ENCODE measurements around the gene KCNN2.

The KCNN2 gene

DNA sequence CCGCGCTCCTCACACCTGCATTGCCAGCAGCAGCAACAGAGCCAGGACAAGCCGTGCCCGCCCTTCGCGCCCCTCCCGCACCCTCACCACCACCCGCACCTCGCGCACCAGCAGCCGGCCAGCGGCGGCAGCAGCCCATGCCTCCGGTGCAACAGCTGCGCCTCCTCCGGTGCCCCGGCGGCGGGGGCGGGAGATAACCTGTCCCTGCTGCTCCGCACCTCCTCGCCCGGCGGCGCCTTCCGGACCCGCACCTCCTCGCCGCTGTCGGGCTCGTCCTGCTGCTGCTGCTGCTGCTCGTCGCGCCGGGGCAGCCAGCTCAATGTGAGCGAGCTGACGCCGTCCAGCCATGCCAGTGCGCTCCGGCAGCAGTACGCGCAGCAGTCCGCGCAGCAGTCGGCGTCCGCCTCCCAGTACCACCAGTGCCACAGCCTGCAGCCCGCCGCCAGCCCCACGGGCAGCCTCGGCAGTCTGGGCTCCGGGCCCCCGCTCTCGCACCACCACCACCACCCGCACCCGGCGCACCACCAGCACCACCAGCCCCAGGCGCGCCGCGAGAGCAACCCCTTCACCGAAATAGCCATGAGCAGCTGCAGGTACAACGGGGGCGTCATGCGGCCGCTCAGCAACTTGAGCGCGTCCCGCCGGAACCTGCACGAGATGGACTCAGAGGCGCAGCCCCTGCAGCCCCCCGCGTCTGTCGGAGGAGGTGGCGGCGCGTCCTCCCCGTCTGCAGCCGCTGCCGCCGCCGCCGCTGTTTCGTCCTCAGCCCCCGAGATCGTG, 517 bp downstream of the KCNN2 start:
- Histone ChIP-seq H3K27ac (ENCODE audit: extremely low read depth, low read depth, low read length) (no peak overlapping the region), H3K4me3 (ENCODE audit: low read depth, low read length) (peak overlapping the region; percentile 46), H3K4me1 (ENCODE audit: control insufficient read depth, insufficient read depth, low read length) (no peaks in the 10 kb centered on the region), H3K36me3 (ENCODE audit: control insufficient read depth in 2 of 2, insufficient read depth in 1 of 2, low read length in 2 of 2) (no peaks in the 10 kb centered on the region), H3K9me3 (ENCODE audit: control insufficient read depth, insufficient read depth, low read depth, low read length) (no peaks in the 10 kb centered on the region)
- ChIA-PET CTCF (interaction anchor here (0.7 kb wide), 1 partner anchor 95 kb away, joined by 4 read pairs; no protein-coding TSS in a partner anchor), POLR2A (no interaction called here)
- TF ChIP-seq ZNF596 (tag by site-specific recombination; IDR thresholded peaks at IDR 0.05): no peak
- TF ChIP-seq ZNF768 (tag by site-specific recombination; IDR thresholded peaks at IDR 0.05): no peak
- TF ChIP-seq, protein P1, sequence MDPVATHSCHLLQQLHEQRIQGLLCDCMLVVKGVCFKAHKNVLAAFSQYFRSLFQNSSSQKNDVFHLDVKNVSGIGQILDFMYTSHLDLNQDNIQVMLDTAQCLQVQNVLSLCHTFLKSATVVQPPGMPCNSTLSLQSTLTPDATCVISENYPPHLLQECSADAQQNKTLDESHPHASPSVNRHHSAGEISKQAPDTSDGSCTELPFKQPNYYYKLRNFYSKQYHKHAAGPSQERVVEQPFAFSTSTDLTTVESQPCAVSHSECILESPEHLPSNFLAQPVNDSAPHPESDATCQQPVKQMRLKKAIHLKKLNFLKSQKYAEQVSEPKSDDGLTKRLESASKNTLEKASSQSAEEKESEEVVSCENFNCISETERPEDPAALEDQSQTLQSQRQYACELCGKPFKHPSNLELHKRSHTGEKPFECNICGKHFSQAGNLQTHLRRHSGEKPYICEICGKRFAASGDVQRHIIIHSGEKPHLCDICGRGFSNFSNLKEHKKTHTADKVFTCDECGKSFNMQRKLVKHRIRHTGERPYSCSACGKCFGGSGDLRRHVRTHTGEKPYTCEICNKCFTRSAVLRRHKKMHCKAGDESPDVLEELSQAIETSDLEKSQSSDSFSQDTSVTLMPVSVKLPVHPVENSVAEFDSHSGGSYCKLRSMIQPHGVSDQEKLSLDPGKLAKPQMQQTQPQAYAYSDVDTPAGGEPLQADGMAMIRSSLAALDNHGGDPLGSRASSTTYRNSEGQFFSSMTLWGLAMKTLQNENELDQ (tag by site-specific recombination; IDR thresholded peaks at IDR 0.05; ENCODE audit: low read depth): no peak
- no peak for TF ChIP-seq HOXA7 (CRISPR knock-in tag; IDR thresholded peaks at IDR 0.05; ENCODE audit: borderline replicate concordance)
- TF ChIP-seq ZNF426 (tag by site-specific recombination; IDR thresholded peaks at IDR 0.05): no peak
- TF ChIP-seq ZNF585B (tag by site-specific recombination; IDR thresholded peaks at IDR 0.05): no peak
- no peak for TF ChIP-seq ZBTB48 (tag by site-specific recombination; IDR thresholded peaks at IDR 0.05)
- TF ChIP-seq, protein P2, sequence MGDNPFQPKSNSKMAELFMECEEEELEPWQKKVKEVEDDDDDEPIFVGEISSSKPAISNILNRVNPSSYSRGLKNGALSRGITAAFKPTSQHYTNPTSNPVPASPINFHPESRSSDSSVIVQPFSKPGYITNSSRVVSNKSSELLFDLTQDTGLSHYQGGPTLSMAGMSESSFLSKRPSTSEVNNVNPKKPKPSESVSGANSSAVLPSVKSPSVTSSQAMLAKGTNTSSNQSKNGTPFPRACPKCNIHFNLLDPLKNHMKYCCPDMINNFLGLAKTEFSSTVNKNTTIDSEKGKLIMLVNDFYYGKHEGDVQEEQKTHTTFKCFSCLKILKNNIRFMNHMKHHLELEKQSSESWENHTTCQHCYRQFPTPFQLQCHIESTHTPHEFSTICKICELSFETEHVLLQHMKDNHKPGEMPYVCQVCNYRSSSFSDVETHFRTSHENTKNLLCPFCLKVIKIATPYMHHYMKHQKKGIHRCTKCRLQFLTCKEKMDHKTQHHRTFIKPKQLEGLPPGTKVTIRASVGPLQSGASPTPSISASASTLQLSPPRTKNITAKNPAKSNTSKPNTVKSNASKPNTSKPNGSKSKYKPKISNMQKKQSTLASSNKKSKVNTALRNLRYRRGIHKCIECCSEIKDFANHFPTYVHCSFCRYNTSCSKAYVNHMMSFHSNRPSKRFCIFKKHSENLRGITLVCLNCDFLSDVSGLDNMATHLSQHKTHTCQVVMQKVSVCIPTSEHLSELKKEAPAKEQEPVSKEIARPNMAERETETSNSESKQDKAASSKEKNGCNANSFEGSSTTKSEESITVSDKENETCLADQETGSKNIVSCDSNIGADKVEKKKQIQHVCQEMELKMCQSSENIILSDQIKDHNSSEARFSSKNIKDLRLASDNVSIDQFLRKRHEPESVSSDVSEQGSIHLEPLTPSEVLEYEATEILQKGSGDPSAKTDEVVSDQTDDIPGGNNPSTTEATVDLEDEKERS (tag by site-specific recombination; IDR thresholded peaks at IDR 0.05): no peak
- peak; percentile 81 for TF ChIP-seq SCRT2 (tag by site-specific recombination; IDR thresholded peaks at IDR 0.05)
- TF ChIP-seq ZNF621 (tag by site-specific recombination; IDR thresholded peaks at IDR 0.05): no peak
- TF ChIP-seq ZNF248 (tag by site-specific recombination; IDR thresholded peaks at IDR 0.05): no peak
- no peak for TF ChIP-seq ZNF132 (tag by site-specific recombination; IDR thresholded peaks at IDR 0.05; ENCODE audit: borderline replicate concordance)
- TF ChIP-seq, protein P3, sequence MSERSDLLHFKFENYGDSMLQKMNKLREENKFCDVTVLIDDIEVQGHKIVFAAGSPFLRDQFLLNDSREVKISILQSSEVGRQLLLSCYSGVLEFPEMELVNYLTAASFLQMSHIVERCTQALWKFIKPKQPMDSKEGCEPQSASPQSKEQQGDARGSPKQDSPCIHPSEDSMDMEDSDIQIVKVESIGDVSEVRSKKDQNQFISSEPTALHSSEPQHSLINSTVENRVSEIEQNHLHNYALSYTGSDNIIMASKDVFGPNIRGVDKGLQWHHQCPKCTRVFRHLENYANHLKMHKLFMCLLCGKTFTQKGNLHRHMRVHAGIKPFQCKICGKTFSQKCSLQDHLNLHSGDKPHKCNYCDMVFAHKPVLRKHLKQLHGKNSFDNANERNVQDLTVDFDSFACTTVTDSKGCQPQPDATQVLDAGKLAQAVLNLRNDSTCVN (tag by site-specific recombination; optimal IDR thresholded peaks at IDR 0.05): peak; percentile 55
- no peak for TF ChIP-seq ZNF416 (tag by site-specific recombination; IDR thresholded peaks at IDR 0.05)
- no peak for TF ChIP-seq TCF7L2 (IDR thresholded peaks at IDR 0.05; ENCODE audit: borderline replicate concordance, low read depth, low read length)
- 0 out of 2 replicates have a peak, but pooled peaks have one; percentile 3 for TF ChIP-seq SP7 (tag by site-specific recombination; IDR thresholded peaks at IDR 0.05)
- TF ChIP-seq YY1 (tag by site-specific recombination; IDR thresholded peaks at IDR 0.05): no peak
- no peak for TF ChIP-seq ZFP3 (tag by site-specific recombination; IDR thresholded peaks at IDR 0.05; ENCODE audit: low read depth)
- no peak for TF ChIP-seq ZNF626 (tag by site-specific recombination; IDR thresholded peaks at IDR 0.05)
- no peak for TF ChIP-seq HOXD13 (CRISPR knock-in tag; IDR thresholded peaks at IDR 0.05; ENCODE audit: borderline replicate concordance)
- TF ChIP-seq ZNF157 (tag by site-specific recombination; IDR thresholded peaks at IDR 0.05): no peak
- TF ChIP-seq, protein P4, sequence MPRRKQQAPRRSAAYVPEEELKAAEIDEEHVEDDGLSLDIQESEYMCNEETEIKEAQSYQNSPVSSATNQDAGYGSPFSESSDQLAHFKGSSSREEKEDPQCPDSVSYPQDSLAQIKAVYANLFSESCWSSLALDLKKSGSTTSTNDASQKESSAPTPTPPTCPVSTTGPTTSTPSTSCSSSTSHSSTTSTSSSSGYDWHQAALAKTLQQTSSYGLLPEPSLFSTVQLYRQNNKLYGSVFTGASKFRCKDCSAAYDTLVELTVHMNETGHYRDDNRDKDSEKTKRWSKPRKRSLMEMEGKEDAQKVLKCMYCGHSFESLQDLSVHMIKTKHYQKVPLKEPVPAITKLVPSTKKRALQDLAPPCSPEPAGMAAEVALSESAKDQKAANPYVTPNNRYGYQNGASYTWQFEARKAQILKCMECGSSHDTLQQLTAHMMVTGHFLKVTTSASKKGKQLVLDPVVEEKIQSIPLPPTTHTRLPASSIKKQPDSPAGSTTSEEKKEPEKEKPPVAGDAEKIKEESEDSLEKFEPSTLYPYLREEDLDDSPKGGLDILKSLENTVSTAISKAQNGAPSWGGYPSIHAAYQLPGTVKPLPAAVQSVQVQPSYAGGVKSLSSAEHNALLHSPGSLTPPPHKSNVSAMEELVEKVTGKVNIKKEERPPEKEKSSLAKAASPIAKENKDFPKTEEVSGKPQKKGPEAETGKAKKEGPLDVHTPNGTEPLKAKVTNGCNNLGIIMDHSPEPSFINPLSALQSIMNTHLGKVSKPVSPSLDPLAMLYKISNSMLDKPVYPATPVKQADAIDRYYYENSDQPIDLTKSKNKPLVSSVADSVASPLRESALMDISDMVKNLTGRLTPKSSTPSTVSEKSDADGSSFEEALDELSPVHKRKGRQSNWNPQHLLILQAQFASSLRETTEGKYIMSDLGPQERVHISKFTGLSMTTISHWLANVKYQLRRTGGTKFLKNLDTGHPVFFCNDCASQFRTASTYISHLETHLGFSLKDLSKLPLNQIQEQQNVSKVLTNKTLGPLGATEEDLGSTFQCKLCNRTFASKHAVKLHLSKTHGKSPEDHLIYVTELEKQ (tag by site-specific recombination; IDR thresholded peaks at IDR 0.05; ENCODE audit: borderline replicate concordance): no peak
- TF ChIP-seq ZNF792 (tag by site-specific recombination; IDR thresholded peaks at IDR 0.05): no peak
- TF ChIP-seq ZBTB20 (tag by site-specific recombination; IDR thresholded peaks at IDR 0.05): peak; percentile 29; the same call in 1 of the 2 replicates
- TF ChIP-seq ZNF677 (tag by site-specific recombination; IDR thresholded peaks at IDR 0.05): no peak
